Measurements from ENCODE around the gene PRPF40A.

Gene PRPF40A

GRCh38 chr2:152661076-152661475, 56.2 kb downstream of the PRPF40A start:
- POLR2A ChIA-PET, result no interaction called here
- 94% methylated on average over 2 of the region's 4 CpGs for whole genome bisulfite sequencing (ENCODE audit: insufficient coverage)
- H3K27me3 ChIP-seq (replicated peaks in 2 of 5; ENCODE audit: control insufficient read depth in 4 of 5, insufficient read depth in 5 of 5, low read length in 4 of 5), result no peaks in the 10 kb centered on the region
- DNase-seq, result no peak
- H3K9me3 ChIP-seq (ENCODE audit: control extremely low read depth in 1 of 5, control insufficient read depth in 4 of 5, insufficient read depth in 2 of 5, low read depth in 1 of 5, low read length in 4 of 5), result no peaks in the 10 kb centered on the region
- no peaks in the 10 kb centered on the region for H3K4me1 ChIP-seq (ENCODE audit: control extremely low read depth in 1 of 4, control insufficient read depth in 4 of 4, insufficient read depth in 4 of 4, low read length in 3 of 4)
- CTCF ChIA-PET, result interaction anchor here (1.0 to 1.3 kb wide), 3 partner anchors 13 to 34 kb away, joined by 3 read pairs; no protein-coding TSS in a partner anchor
- H3K27ac ChIP-seq (ENCODE audit: insufficient read depth in 1 of 2, low read depth in 1 of 2, low read length in 2 of 2, poor library complexity in 1 of 2, severe bottlenecking in 2 of 2), result no peak overlapping the region
- H3K36me3 ChIP-seq (ENCODE audit: control insufficient read depth in 4 of 4, insufficient read depth in 4 of 4, low read length in 3 of 4), result peaks cover 30 to 88% (median 61%) of the 10 kb centered on the region in 4 experiments
- H3K4me3 ChIP-seq (ENCODE audit: control insufficient read depth in 1 of 7, extremely low read depth in 1 of 7, insufficient read depth in 4 of 7, low read depth in 2 of 7, low read length in 6 of 7), result no peak overlapping the region

DNA sequence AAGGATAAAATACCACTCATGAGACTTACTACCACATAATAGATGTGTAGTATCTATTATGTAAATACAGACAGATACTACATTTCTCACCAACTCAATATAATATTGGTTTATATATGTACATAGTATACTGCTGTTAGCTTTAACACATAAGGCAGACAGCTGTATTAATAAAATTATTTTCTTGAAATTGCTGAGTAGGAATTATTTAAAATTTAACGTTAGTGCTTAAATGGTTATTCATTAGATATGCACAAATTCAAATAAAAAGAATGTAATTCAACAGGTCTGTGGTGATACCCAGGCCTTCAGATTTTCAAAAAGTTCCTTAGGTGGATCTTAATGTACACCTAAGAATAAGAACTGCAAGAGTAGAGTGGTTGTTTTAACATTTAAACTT, 59.0 kb downstream of the PRPF40A start:
- peaks cover 25 to 81% (median 53%) of the 10 kb centered on the region in 4 experiments for H3K36me3 ChIP-seq (ENCODE audit: control insufficient read depth in 4 of 4, insufficient read depth in 4 of 4, low read length in 3 of 4)

GRCh38 chr2:152657043-152657442, 60.2 kb downstream of the PRPF40A start:
- no peak for DNase-seq
- ChIA-PET CTCF (interaction anchor here (1.1 kb wide), 1 partner anchor 11 kb away, joined by 4 read pairs; no protein-coding TSS in a partner anchor), POLR2A (no interaction called here)
- Histone ChIP-seq H3K4me3 (ENCODE audit: control insufficient read depth in 1 of 7, extremely low read depth in 1 of 7, insufficient read depth in 4 of 7, low read depth in 2 of 7, low read length in 6 of 7) (no peak overlapping the region), H3K36me3 (ENCODE audit: control insufficient read depth in 4 of 4, insufficient read depth in 4 of 4, low read length in 3 of 4) (peaks cover 27 to 81% (median 51%) of the 10 kb centered on the region in 4 experiments), H3K27ac (ENCODE audit: insufficient read depth in 1 of 2, low read depth in 1 of 2, low read length in 2 of 2, poor library complexity in 1 of 2, severe bottlenecking in 2 of 2) (no peak overlapping the region), H3K27me3 (replicated peaks in 2 of 5; ENCODE audit: control insufficient read depth in 4 of 5, insufficient read depth in 5 of 5, low read length in 4 of 5) (no peaks in the 10 kb centered on the region), H3K4me1 (ENCODE audit: control extremely low read depth in 1 of 4, control insufficient read depth in 4 of 4, insufficient read depth in 4 of 4, low read length in 3 of 4) (no peaks in the 10 kb centered on the region), H3K9me3 (ENCODE audit: control extremely low read depth in 1 of 5, control insufficient read depth in 4 of 5, insufficient read depth in 2 of 5, low read depth in 1 of 5, low read length in 4 of 5) (no peaks in the 10 kb centered on the region)
- 100% methylated on average over 4 of the region's 4 CpGs for WGBS (ENCODE audit: insufficient coverage)

More for the DNA sequence above, 59.0 kb downstream of the PRPF40A start:
- Histone ChIP-seq H3K27me3 (replicated peaks in 2 of 5; ENCODE audit: control insufficient read depth in 4 of 5, insufficient read depth in 5 of 5, low read length in 4 of 5) (no peaks in the 10 kb centered on the region), H3K27ac (ENCODE audit: insufficient read depth in 1 of 2, low read depth in 1 of 2, low read length in 2 of 2, poor library complexity in 1 of 2, severe bottlenecking in 2 of 2) (no peak overlapping the region), H3K4me1 (ENCODE audit: control extremely low read depth in 1 of 4, control insufficient read depth in 4 of 4, insufficient read depth in 4 of 4, low read length in 3 of 4) (no peaks in the 10 kb centered on the region), H3K4me3 (ENCODE audit: control insufficient read depth in 1 of 7, extremely low read depth in 1 of 7, insufficient read depth in 4 of 7, low read depth in 2 of 7, low read length in 6 of 7) (no peak overlapping the region), H3K9me3 (ENCODE audit: control extremely low read depth in 1 of 5, control insufficient read depth in 4 of 5, insufficient read depth in 2 of 5, low read depth in 1 of 5, low read length in 4 of 5) (no peaks in the 10 kb centered on the region)
- POLR2A ChIA-PET, result interaction anchor here (0.7 kb wide), 1 partner anchor 535 kb away, joined by 4 read pairs; no protein-coding TSS in a partner anchor
- no CpG with 5 or more reads among the region's 1 CpG for WGBS (ENCODE audit: insufficient coverage)
- CTCF ChIA-PET, result interaction anchor here (1.2 to 2.6 kb wide), 4 partner anchors 9 to 23 kb away, joined by 3 to 10 read pairs (median 6); no protein-coding TSS in a partner anchor
- no peak for DNase-seq

- DNase-seq, result no peak
- Histone ChIP-seq H3K4me1 (ENCODE audit: control extremely low read depth in 1 of 4, control insufficient read depth in 4 of 4, insufficient read depth in 4 of 4, low read length in 3 of 4) (no peaks in the 10 kb centered on the region), H3K36me3 (ENCODE audit: control insufficient read depth in 4 of 4, insufficient read depth in 4 of 4, low read length in 3 of 4) (peaks cover 20 to 75% (median 45%) of the 10 kb centered on the region in 4 experiments), H3K4me3 (ENCODE audit: control insufficient read depth in 1 of 7, extremely low read depth in 1 of 7, insufficient read depth in 4 of 7, low read depth in 2 of 7, low read length in 6 of 7) (no peak overlapping the region), H3K27me3 (replicated peaks in 2 of 5; ENCODE audit: control insufficient read depth in 4 of 5, insufficient read depth in 5 of 5, low read length in 4 of 5) (no peaks in the 10 kb centered on the region), H3K9me3 (ENCODE audit: control extremely low read depth in 1 of 5, control insufficient read depth in 4 of 5, insufficient read depth in 2 of 5, low read depth in 1 of 5, low read length in 4 of 5) (no peaks in the 10 kb centered on the region), H3K27ac (ENCODE audit: insufficient read depth in 1 of 2, low read depth in 1 of 2, low read length in 2 of 2, poor library complexity in 1 of 2, severe bottlenecking in 2 of 2) (no peak overlapping the region)
- POLR2A ChIA-PET, result no interaction called here
- CTCF ChIA-PET, result no interaction called here
- WGBS (ENCODE audit: insufficient coverage), result no CpG with 5 or more reads among the region's 1 CpG
Observed at GRCh38 chr2:152655880-152656279, 61.4 kb downstream of the PRPF40A start.

DNA sequence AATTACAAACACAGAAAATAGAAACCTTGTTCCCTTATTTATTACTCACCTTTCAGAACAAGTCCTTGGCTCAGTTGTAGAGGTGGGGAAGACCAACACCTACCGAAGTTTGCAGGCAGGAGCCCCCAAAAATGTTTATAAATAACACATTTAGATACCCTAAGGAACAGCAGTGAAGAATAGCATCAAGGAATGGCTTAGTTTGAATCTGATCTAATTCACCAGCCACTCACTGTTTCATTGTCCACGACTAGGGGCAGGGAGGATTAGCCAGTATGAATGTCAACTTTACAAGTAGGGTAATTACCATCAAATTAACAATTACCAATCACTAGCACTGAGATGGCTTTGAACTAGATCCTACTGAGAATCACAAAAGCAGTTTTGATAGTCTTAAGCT, 65.4 kb downstream of the PRPF40A start:
- Histone ChIP-seq H3K9me3 (ENCODE audit: control extremely low read depth in 1 of 5, control insufficient read depth in 4 of 5, insufficient read depth in 2 of 5, low read depth in 1 of 5, low read length in 4 of 5) (no peaks in the 10 kb centered on the region), H3K4me3 (ENCODE audit: control insufficient read depth in 1 of 7, extremely low read depth in 1 of 7, insufficient read depth in 4 of 7, low read depth in 2 of 7, low read length in 6 of 7) (no peak overlapping the region), H3K36me3 (ENCODE audit: control insufficient read depth in 4 of 4, insufficient read depth in 4 of 4, low read length in 3 of 4) (peaks cover 13 to 46% (median 20%) of the 10 kb centered on the region in 4 experiments), H3K27ac (ENCODE audit: insufficient read depth in 1 of 2, low read depth in 1 of 2, low read length in 2 of 2, poor library complexity in 1 of 2, severe bottlenecking in 2 of 2) (no peak overlapping the region), H3K4me1 (ENCODE audit: control extremely low read depth in 1 of 4, control insufficient read depth in 4 of 4, insufficient read depth in 4 of 4, low read length in 3 of 4) (no peaks in the 10 kb centered on the region), H3K27me3 (replicated peaks in 2 of 5; ENCODE audit: control insufficient read depth in 4 of 5, insufficient read depth in 5 of 5, low read length in 4 of 5) (no peaks in the 10 kb centered on the region)
- WGBS (ENCODE audit: insufficient coverage), result no CpG with 5 or more reads among the region's 2 CpGs
- POLR2A ChIA-PET, result no interaction called here
- no peak for DNase-seq
- CTCF ChIA-PET, result interaction anchor here (1.5 kb wide), 1 partner anchor 18 kb away, joined by 3 read pairs; no protein-coding TSS in a partner anchor

GRCh38 chr2:152650768-152651371, 66.4 kb downstream of the PRPF40A start:
- H3K27ac ChIP-seq (ENCODE audit: insufficient read depth in 1 of 2, low read depth in 1 of 2, low read length in 2 of 2, poor library complexity in 1 of 2, severe bottlenecking in 2 of 2), result no peak overlapping the region
- H3K4me1 ChIP-seq (ENCODE audit: control extremely low read depth in 1 of 4, control insufficient read depth in 4 of 4, insufficient read depth in 4 of 4, low read length in 3 of 4), result no peaks in the 10 kb centered on the region
- peaks cover 11 to 39% (median 15%) of the 10 kb centered on the region in 4 experiments for H3K36me3 ChIP-seq (ENCODE audit: control insufficient read depth in 4 of 4, insufficient read depth in 4 of 4, low read length in 3 of 4)
- no peaks in the 10 kb centered on the region for H3K27me3 ChIP-seq (replicated peaks in 2 of 5; ENCODE audit: control insufficient read depth in 4 of 5, insufficient read depth in 5 of 5, low read length in 4 of 5)
- POLR2A ChIA-PET, result no interaction called here
- CTCF ChIA-PET, result no interaction called here
- DNase-seq, result no peak
- WGBS (ENCODE audit: insufficient coverage), result 100% methylated on average over 5 of the region's 6 CpGs
- H3K4me3 ChIP-seq (ENCODE audit: control insufficient read depth in 1 of 7, extremely low read depth in 1 of 7, insufficient read depth in 4 of 7, low read depth in 2 of 7, low read length in 6 of 7), result no peak overlapping the region
- H3K9me3 ChIP-seq (ENCODE audit: control extremely low read depth in 1 of 5, control insufficient read depth in 4 of 5, insufficient read depth in 2 of 5, low read depth in 1 of 5, low read length in 4 of 5), result no peaks in the 10 kb centered on the region

- WGBS (ENCODE audit: insufficient coverage), result no CpG with 5 or more reads among the region's 1 CpG
- Histone ChIP-seq H3K36me3 (ENCODE audit: control insufficient read depth in 4 of 4, insufficient read depth in 4 of 4, low read length in 3 of 4) (peaks cover 8 to 37% (median 12%) of the 10 kb centered on the region in 4 experiments), H3K27ac (ENCODE audit: insufficient read depth in 1 of 2, low read depth in 1 of 2, low read length in 2 of 2, poor library complexity in 1 of 2, severe bottlenecking in 2 of 2) (no peak overlapping the region), H3K4me3 (ENCODE audit: control insufficient read depth in 1 of 7, extremely low read depth in 1 of 7, insufficient read depth in 4 of 7, low read depth in 2 of 7, low read length in 6 of 7) (no peak overlapping the region), H3K9me3 (ENCODE audit: control extremely low read depth in 1 of 5, control insufficient read depth in 4 of 5, insufficient read depth in 2 of 5, low read depth in 1 of 5, low read length in 4 of 5) (no peaks in the 10 kb centered on the region), H3K27me3 (replicated peaks in 2 of 5; ENCODE audit: control insufficient read depth in 4 of 5, insufficient read depth in 5 of 5, low read length in 4 of 5) (no peaks in the 10 kb centered on the region), H3K4me1 (ENCODE audit: control extremely low read depth in 1 of 4, control insufficient read depth in 4 of 4, insufficient read depth in 4 of 4, low read length in 3 of 4) (no peaks in the 10 kb centered on the region)
- CTCF ChIA-PET, result no interaction called here
- DNase-seq, result no peak
- POLR2A ChIA-PET, result no interaction called here
Observed at GRCh38 chr2:152649997-152650396, 67.3 kb downstream of the PRPF40A start.

Measured in common myeloid progenitor, CD34-positive (primary cell).